SK-N-SH (cell line): ENCODE measurements around the gene EXTL2. TPM values are rescaled to one million over a fixed set of nuclear protein-coding genes. Genes with fewer than 3 reads are reported as not detected.

Experiments used
- CTCF ChIA-PET: fragments of 300-600, 350-600 bp; formaldehyde crosslinking; extraction: SDS; loops from one replicate; lab custom pipeline; 2021; lab: Yijun Ruan, JAX
- POLR2A ChIA-PET: fragments of 350-600 bp; sonication (Branson Sonifier 250); formaldehyde crosslinking; extraction: SDS; loops from one replicate; lab custom pipeline; 2020; ENCODE audit warnings: antibody characterized with exemption, inconsistent platforms; lab: Yijun Ruan, JAX
- DNase-seq: peaks from one replicate; pipeline ENCODE4 v3.0.0; 2012
- H2AFZ ChIP-seq: fragments of 200-600 bp; sonication (generic); 2 replicates; pipeline ENCODE4 v1.8.1; 2016; ENCODE audit warnings: antibody characterized with exemption, mild to moderate bottlenecking, low read depth
- H3F3A ChIP-seq: fragments of 200-600 bp; sonication (generic); replicated peaks from 2 replicates; pipeline ENCODE3; 2016; ENCODE audit warnings: antibody characterized with exemption, mild to moderate bottlenecking; ENCODE audit not compliant: insufficient read depth
- H3K27ac ChIP-seq, 2 experiments: fragments of 200-500 bp in 1 of 2; fragments of 200-600 bp in 1 of 2; sonication (Bioruptor generic) in 1 of 2; sonication (generic), shearing (Covaris generic) in 1 of 2; 2 replicates each; pipeline versions ENCODE4 v1.5.1 to v1.6.1; 2014 to 2016; ENCODE audit warnings: low read depth in 2 of 2, inconsistent platforms in 1 of 2, low read length in 1 of 2, mild to moderate bottlenecking in 1 of 2, mixed read lengths in 1 of 2
- H3K27me3 ChIP-seq: fragments of 200-600 bp; sonication (generic), shearing (Covaris generic); 2 replicates; pipeline ENCODE4 v1.6.1; 2016; ENCODE audit warnings: mixed run types; ENCODE audit not compliant: insufficient read depth
- H3K36me3 ChIP-seq, 2 experiments: fragments of 200-500 bp in 1 of 2; fragments of 200-600 bp in 1 of 2; sonication (Bioruptor generic) in 1 of 2; sonication (generic) in 1 of 2; replicated peaks in 1 of 2; 2 replicates each; pipeline versions ENCODE3 to v1.5.1; 2014 to 2016; ENCODE audit warnings: low read length in 1 of 2, mild to moderate bottlenecking in 1 of 2; ENCODE audit not compliant: insufficient read depth in 2 of 2, control insufficient read depth in 1 of 2
- H3K4me1 ChIP-seq, 2 experiments: fragments of 200-500 bp in 1 of 2; fragments of 200-600 bp in 1 of 2; sonication (Bioruptor generic) in 1 of 2; sonication (generic), shearing (Covaris generic) in 1 of 2; 2 replicates each; pipeline versions ENCODE4 v1.5.1 to v1.6.1; 2014 to 2016; ENCODE audit warnings: low read depth in 1 of 2, low read length in 1 of 2, mixed run types in 1 of 2; ENCODE audit not compliant: insufficient read depth in 2 of 2, control insufficient read depth in 1 of 2
- H3K4me2 ChIP-seq: fragments of 200-600 bp; sonication (generic), shearing (Covaris generic); 2 replicates; pipeline ENCODE4 v1.6.1; 2017; ENCODE audit warnings: mixed run types
- H3K4me3 ChIP-seq, 2 experiments: fragments of 200-500 bp in 1 of 2; fragments of 200-600 bp in 1 of 2; sonication (Bioruptor generic) in 1 of 2; sonication (generic), shearing (Covaris generic) in 1 of 2; 2 replicates each; pipeline versions ENCODE4 v1.5.1 to v1.8.1; 2014 to 2016; ENCODE audit warnings: low read depth in 2 of 2, inconsistent platforms in 1 of 2, low read length in 1 of 2, mild to moderate bottlenecking in 1 of 2, mixed read lengths in 1 of 2, moderate library complexity in 1 of 2
- H3K79me2 ChIP-seq: fragments of 200-600 bp; sonication (generic); 2 replicates; pipeline ENCODE4 v1.8.1; 2017; ENCODE audit warnings: mild to moderate bottlenecking; ENCODE audit not compliant: insufficient read depth
- H3K9ac ChIP-seq: fragments of 200-600 bp; sonication (generic); 2 replicates; pipeline ENCODE4 v1.6.1; 2017; ENCODE audit warnings: mixed run types
- H3K9me2 ChIP-seq: fragments of 200-600 bp; sonication (generic); 2 replicates; pipeline ENCODE4 v1.6.1; 2017; ENCODE audit warnings: mixed run types
- H3K9me3 ChIP-seq: fragments of 200-600 bp; sonication (generic); 2 replicates; pipeline ENCODE4 v1.6.1; 2017; ENCODE audit warnings: mixed run types, mild to moderate bottlenecking, moderate library complexity
- H4K20me1 ChIP-seq: fragments of 200-600 bp; sonication (generic); 2 replicates; pipeline ENCODE4 v1.6.1; 2017; ENCODE audit warnings: mild to moderate bottlenecking, mixed run types; ENCODE audit not compliant: insufficient read depth
- EP300 ChIP-seq, 2 experiments: IDR thresholded peaks; 2 replicates each; pipeline versions ENCODE4 v1.4.0 to v1.6.1; 2012; ENCODE audit warnings: borderline replicate concordance in 1 of 2, low read depth in 1 of 2, low read length in 1 of 2
- EZH2phosphoT487 ChIP-seq: fragments of 200-600 bp; sonication (generic); IDR thresholded peaks from 2 replicates; pipeline ENCODE4 v1.6.1; 2017; ENCODE audit warnings: low read depth, mixed run types, mild to moderate bottlenecking, antibody characterized with exemption, moderate library complexity, borderline replicate concordance
- FOXM1 ChIP-seq: IDR thresholded peaks from 2 replicates; pipeline ENCODE4 v1.4.0; 2012; ENCODE audit warnings: low read depth, mild to moderate bottlenecking
- GABPA ChIP-seq: IDR thresholded peaks from 2 replicates; pipeline ENCODE4 v1.4.0; 2012; ENCODE audit warnings: low read depth, mild to moderate bottlenecking
- GATA2 ChIP-seq: sonication (generic); formaldehyde crosslinking; IDR thresholded peaks from 2 replicates; pipeline ENCODE4 v1.5.0; 2020; ENCODE audit warnings: mild to moderate bottlenecking, missing genetic modification reagents
- MEF2A ChIP-seq: IDR thresholded peaks from 2 replicates; pipeline ENCODE4 v1.4.0; 2012; ENCODE audit warnings: low read depth, borderline replicate concordance
- MXI1 ChIP-seq: IDR thresholded peaks from 2 replicates; pipeline ENCODE4 v1.6.1; 2012; ENCODE audit warnings: mild to moderate bottlenecking, low read depth, low read length, improper control_type of control experiment
- NFIC ChIP-seq: IDR thresholded peaks from 2 replicates; pipeline ENCODE4 v1.4.0; 2012; ENCODE audit warnings: borderline replicate concordance
- POLR2AphosphoS5 ChIP-seq: IDR thresholded peaks from 2 replicates; pipeline ENCODE4 v1.6.1; 2012; ENCODE audit warnings: low read depth, low read length
- RAD21 ChIP-seq: IDR thresholded peaks from 2 replicates; pipeline ENCODE4 v1.6.1; 2012; ENCODE audit warnings: mild to moderate bottlenecking, low read length
- REST ChIP-seq: IDR thresholded peaks from 2 replicates; pipeline ENCODE4 v1.6.1; 2012; ENCODE audit warnings: mild to moderate bottlenecking, low read depth, low read length, moderate library complexity
- SIN3A ChIP-seq: IDR thresholded peaks from 2 replicates; pipeline ENCODE4 v1.6.1; 2012; ENCODE audit warnings: low read depth, mild to moderate bottlenecking, low read length, moderate library complexity, borderline replicate concordance
- TEAD4 ChIP-seq: IDR thresholded peaks from 2 replicates; pipeline ENCODE4 v1.4.0; 2012; ENCODE audit warnings: mild to moderate bottlenecking, borderline replicate concordance; ENCODE audit not compliant: insufficient read depth
- YY1 ChIP-seq: IDR thresholded peaks from 2 replicates; pipeline ENCODE4 v1.4.0; 2012; ENCODE audit warnings: low read depth, mild to moderate bottlenecking
- WGBS: methylation state at CpG from one replicate; pipeline ENCODE4 v1.1.6; 2017; ENCODE audit warnings: low lambda C conversion rate; 5-methylcytosine and 5-hydroxymethylcytosine counted together
- polyA plus RNA-seq, 3 experiments: library from polyadenylated mRNA; depleted of rRNA; stranded (reverse); fragments of >200 nt; gene quantifications; 2 replicates each; pipeline ENCODE4 v1.2.3, GENCODE V29; 2012
- TF ChIP-seq, protein P1 (sequence below): IDR thresholded peaks from 2 replicates; pipeline ENCODE4 v1.4.0; 2012; ENCODE audit warnings: low read depth
- TF ChIP-seq, protein P2 (sequence below): IDR thresholded peaks from 2 replicates; pipeline ENCODE4 v1.4.0; 2012; ENCODE audit warnings: low read depth, borderline replicate concordance
- TF ChIP-seq, protein P3 (sequence below): fragments of 150-350 bp; IDR thresholded peaks from 2 replicates; pipeline ENCODE4 v1.6.1; 2017; ENCODE audit warnings: antibody characterized with exemption, low read length, low read depth, borderline replicate concordance
- TF ChIP-seq, protein P4 (sequence below): fragments of 150-350 bp; IDR thresholded peaks from 2 replicates; pipeline ENCODE4 v1.6.1; 2016; ENCODE audit warnings: mild to moderate bottlenecking, low read depth, low read length

Gene EXTL2
- polyA plus RNA-seq, 1 of the 3 experiments (the other 2 are of a cell fraction), result 20.3 TPM

DNA sequence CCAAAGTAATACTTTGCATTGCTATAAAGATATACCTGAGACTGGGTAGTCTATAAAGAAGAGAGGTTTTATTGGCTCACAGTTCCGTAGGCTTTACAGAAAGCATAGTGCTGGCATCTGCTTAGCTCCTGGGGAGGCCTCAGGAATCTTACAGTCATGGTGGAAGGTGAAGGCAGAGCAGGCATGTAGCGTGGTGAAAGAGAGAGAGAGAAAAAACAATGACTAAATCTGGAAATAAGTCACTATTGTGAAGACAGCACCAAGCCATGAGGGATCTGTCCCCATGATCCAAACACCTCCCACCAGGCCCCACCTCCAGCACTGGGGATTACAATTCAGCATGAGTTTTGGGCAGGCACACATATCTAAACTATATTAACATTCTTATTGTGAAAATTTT, 31.6 kb upstream of the EXTL2 start:
- WGBS, result 100% methylated on average over 2 of the region's 2 CpGs
- H3K4me3 ChIP-seq, result no peak overlapping the region
- H2AFZ ChIP-seq, result no peak overlapping the region
- H3K9ac ChIP-seq, result no peak overlapping the region
- POLR2A ChIA-PET, result no interaction called here
- H3K27me3 ChIP-seq, result no peaks in the 10 kb centered on the region
- CTCF ChIA-PET, result interaction anchor here (6.0 kb wide), 1 partner anchor 361 kb away, joined by 67 read pairs; no protein-coding TSS in a partner anchor
- DNase-seq, result no peak
- no peaks in the 10 kb centered on the region for H3K9me2 ChIP-seq
- TF ChIP-seq MXI1, result no peak
- TF ChIP-seq REST, result no peak
- TF ChIP-seq MEF2A, result no peak
- TF ChIP-seq EP300 (IDR thresholded peaks at IDR 0.05; ENCODE audit: borderline replicate concordance in 1 of 2, low read depth in 1 of 2, low read length in 1 of 2), result no peak
- TF ChIP-seq, protein P1, sequence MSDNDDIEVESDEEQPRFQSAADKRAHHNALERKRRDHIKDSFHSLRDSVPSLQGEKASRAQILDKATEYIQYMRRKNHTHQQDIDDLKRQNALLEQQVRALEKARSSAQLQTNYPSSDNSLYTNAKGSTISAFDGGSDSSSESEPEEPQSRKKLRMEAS, result no peak
- TF ChIP-seq, protein P2, sequence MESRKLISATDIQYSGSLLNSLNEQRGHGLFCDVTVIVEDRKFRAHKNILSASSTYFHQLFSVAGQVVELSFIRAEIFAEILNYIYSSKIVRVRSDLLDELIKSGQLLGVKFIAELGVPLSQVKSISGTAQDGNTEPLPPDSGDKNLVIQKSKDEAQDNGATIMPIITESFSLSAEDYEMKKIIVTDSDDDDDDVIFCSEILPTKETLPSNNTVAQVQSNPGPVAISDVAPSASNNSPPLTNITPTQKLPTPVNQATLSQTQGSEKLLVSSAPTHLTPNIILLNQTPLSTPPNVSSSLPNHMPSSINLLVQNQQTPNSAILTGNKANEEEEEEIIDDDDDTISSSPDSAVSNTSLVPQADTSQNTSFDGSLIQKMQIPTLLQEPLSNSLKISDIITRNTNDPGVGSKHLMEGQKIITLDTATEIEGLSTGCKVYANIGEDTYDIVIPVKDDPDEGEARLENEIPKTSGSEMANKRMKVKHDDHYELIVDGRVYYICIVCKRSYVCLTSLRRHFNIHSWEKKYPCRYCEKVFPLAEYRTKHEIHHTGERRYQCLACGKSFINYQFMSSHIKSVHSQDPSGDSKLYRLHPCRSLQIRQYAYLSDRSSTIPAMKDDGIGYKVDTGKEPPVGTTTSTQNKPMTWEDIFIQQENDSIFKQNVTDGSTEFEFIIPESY, result no peak
- TF ChIP-seq YY1, result no peak
- no peak for TF ChIP-seq FOXM1
- TF ChIP-seq GATA2 (CRISPR knock-in tag), result no peak
- TF ChIP-seq, protein P3, sequence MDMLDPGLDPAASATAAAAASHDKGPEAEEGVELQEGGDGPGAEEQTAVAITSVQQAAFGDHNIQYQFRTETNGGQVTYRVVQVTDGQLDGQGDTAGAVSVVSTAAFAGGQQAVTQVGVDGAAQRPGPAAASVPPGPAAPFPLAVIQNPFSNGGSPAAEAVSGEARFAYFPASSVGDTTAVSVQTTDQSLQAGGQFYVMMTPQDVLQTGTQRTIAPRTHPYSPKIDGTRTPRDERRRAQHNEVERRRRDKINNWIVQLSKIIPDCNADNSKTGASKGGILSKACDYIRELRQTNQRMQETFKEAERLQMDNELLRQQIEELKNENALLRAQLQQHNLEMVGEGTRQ, result no peak
- no peak for TF ChIP-seq TEAD4
- TF ChIP-seq, protein P4, sequence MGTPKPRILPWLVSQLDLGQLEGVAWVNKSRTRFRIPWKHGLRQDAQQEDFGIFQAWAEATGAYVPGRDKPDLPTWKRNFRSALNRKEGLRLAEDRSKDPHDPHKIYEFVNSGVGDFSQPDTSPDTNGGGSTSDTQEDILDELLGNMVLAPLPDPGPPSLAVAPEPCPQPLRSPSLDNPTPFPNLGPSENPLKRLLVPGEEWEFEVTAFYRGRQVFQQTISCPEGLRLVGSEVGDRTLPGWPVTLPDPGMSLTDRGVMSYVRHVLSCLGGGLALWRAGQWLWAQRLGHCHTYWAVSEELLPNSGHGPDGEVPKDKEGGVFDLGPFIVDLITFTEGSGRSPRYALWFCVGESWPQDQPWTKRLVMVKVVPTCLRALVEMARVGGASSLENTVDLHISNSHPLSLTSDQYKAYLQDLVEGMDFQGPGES, result no peak
- TF ChIP-seq POLR2AphosphoS5, result no peak
- TF ChIP-seq NFIC, result no peak
- no peak for TF ChIP-seq RAD21
- no peak for TF ChIP-seq EZH2phosphoT487
- no peak for TF ChIP-seq SIN3A
- no peak for TF ChIP-seq GABPA
- TF ChIP-seq, all 33 proteins: peak for 0
- no peaks in the 10 kb centered on the region; a peak in 1 of 4 replicates for H3K4me1 ChIP-seq
- no peaks in the 10 kb centered on the region for H4K20me1 ChIP-seq
- no peak overlapping the region for H3K4me2 ChIP-seq
- H3F3A ChIP-seq, result peaks cover 3% of the 10 kb centered on the region
- no peaks in the 10 kb centered on the region for H3K9me3 ChIP-seq
- H3K27ac ChIP-seq, result no peak overlapping the region
- 0 out of 2 replicates have a peak, but pooled peaks cover 4% of the 10 kb centered on the region for H3K79me2 ChIP-seq
- peaks cover 57 to 66% of the 10 kb centered on the region in 2 experiments for H3K36me3 ChIP-seq
